ENCODE measurements around the gene C2CD2.

- TF ChIP-seq POLR2A (IDR thresholded peaks at IDR 0.05) (no peak), POLR2AphosphoS5 (IDR thresholded peaks at IDR 0.05) (peak in 1 of 3 donors; percentile 17)
- TF ChIP-seq, protein P1, sequence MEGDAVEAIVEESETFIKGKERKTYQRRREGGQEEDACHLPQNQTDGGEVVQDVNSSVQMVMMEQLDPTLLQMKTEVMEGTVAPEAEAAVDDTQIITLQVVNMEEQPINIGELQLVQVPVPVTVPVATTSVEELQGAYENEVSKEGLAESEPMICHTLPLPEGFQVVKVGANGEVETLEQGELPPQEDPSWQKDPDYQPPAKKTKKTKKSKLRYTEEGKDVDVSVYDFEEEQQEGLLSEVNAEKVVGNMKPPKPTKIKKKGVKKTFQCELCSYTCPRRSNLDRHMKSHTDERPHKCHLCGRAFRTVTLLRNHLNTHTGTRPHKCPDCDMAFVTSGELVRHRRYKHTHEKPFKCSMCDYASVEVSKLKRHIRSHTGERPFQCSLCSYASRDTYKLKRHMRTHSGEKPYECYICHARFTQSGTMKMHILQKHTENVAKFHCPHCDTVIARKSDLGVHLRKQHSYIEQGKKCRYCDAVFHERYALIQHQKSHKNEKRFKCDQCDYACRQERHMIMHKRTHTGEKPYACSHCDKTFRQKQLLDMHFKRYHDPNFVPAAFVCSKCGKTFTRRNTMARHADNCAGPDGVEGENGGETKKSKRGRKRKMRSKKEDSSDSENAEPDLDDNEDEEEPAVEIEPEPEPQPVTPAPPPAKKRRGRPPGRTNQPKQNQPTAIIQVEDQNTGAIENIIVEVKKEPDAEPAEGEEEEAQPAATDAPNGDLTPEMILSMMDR (IDR thresholded peaks at IDR 0.05), result peak; percentile 25 to 46 (median 35)
Measured at GRCh38 chr21:41957991-41958766, 4.4 kb upstream of the C2CD2 start.

Data from breast epithelium (tissue), 3 donors.